Erythroblast (primary cell): ENCODE data around the gene JAK2.

Source experiments
- GATA1 ChIP-seq: IDR thresholded peaks from 2 replicates; pipeline ENCODE4 v1.6.1; 2011; ENCODE audit warnings: low read depth, mild to moderate bottlenecking, control low read depth, low read length, moderate library complexity
- POLR2A ChIP-seq: IDR thresholded peaks from 2 replicates; pipeline ENCODE4 v1.6.1; 2011; ENCODE audit warnings: mild to moderate bottlenecking, low read length

- TF ChIP-seq POLR2A: no peak
- no peak for TF ChIP-seq GATA1
Measured at GRCh38 chr9:5112646-5113045, 127.6 kb downstream of the JAK2 start.
